HepG2 (cell line): ENCODE data around the gene MZF1. TPM values are rescaled to one million over a fixed set of nuclear protein-coding genes. Genes with fewer than 3 reads are reported as not detected.

Experiments used
- ATAC-seq: fragments of 200-7000 bp; cut with Tn5 transposase; 3 replicates; pipeline ENCODE4 v1.9.1; 2020; ENCODE audit warnings: mild to moderate bottlenecking, moderate library complexity
- BruUV-seq: library from RNA; stranded (reverse); fragments of 400-500 nt; replicated peaks from 2 replicates; lab custom pipeline; 2021; lab: Mats Ljungman, UMichigan
- CTCF ChIA-PET: fragments of 300-600 bp; formaldehyde crosslinking; extraction: SDS; loops from one replicate; lab custom pipeline; 2021; ENCODE audit warnings: low total read pairs, inconsistent platforms, low intra/inter-chr PET ratio; lab: Yijun Ruan, JAX
- POLR2A ChIA-PET: fragments of 350-600 bp; sonication (Branson Sonifier 250); formaldehyde crosslinking; loops from one replicate; lab custom pipeline; 2020; ENCODE audit warnings: antibody characterized with exemption, inconsistent platforms; lab: Yijun Ruan, JAX
- DNase-seq: peaks from one replicate; pipeline ENCODE4 v3.0.0-alpha.2; 2015; ENCODE audit warnings: low spot score
- FAIRE-seq: peaks from 3 replicates; lab custom pipeline; 2011; peaks lifted over from hg19 to GRCh38; lab: Jason Lieb, UNC
- H2AFZ ChIP-seq: one replicate; pipeline ENCODE4 v1.6.1; 2011; ENCODE audit warnings: low read length, inconsistent platforms
- H3K27ac ChIP-seq: fragments of 300-600 bp; 3 replicates; pipeline ENCODE4 v1.8.0; 2011; ENCODE audit warnings: mixed run types, mild to moderate bottlenecking, mixed read lengths, low read length, inconsistent platforms; ENCODE audit not compliant: insufficient read depth; ENCODE audit errors: extremely low read length
- H3K27me3 ChIP-seq, 2 experiments: fragments of 200-600 bp in 1 of 2; 2 replicates in 1 of 2; 3 replicates in 1 of 2; pipeline versions ENCODE4 v1.6.0 to v1.8.0; 2011; ENCODE audit warnings: low read length in 2 of 2, mild to moderate bottlenecking in 2 of 2, moderate library complexity in 2 of 2, inconsistent platforms in 1 of 2; ENCODE audit not compliant: insufficient read depth in 2 of 2, control insufficient read depth in 1 of 2
- H3K36me3 ChIP-seq, 2 experiments: fragments of 200-600 bp in 1 of 2; replicated peaks in 1 of 2; 2 replicates in 1 of 2; 3 replicates in 1 of 2; pipeline versions ENCODE4 v1.5.1 to v1.8.0; 2011; ENCODE audit warnings: low read length in 2 of 2, inconsistent platforms in 1 of 2; ENCODE audit not compliant: insufficient read depth in 2 of 2, control insufficient read depth in 1 of 2
- H3K4me1 ChIP-seq: 2 replicates; pipeline ENCODE4 v1.5.1; 2012; ENCODE audit warnings: low read length, inconsistent platforms; ENCODE audit not compliant: insufficient read depth
- H3K4me2 ChIP-seq: 2 replicates; pipeline ENCODE4 v1.6.0; 2011; ENCODE audit warnings: low read depth, low read length, inconsistent platforms
- H3K4me3 ChIP-seq, 3 experiments: fragments of 200-600 bp in 1 of 3; sonication (generic), shearing (Covaris generic) in 1 of 3; replicated peaks in 1 of 3; 2 replicates each; pipeline ENCODE4 v1.5.1; 2011 to 2016; ENCODE audit warnings: low read length in 3 of 3, inconsistent platforms in 2 of 3, low read depth in 2 of 3, mild to moderate bottlenecking in 2 of 3, control low read depth in 1 of 3, mixed read lengths in 1 of 3; ENCODE audit not compliant: insufficient read depth in 1 of 3
- H3K79me2 ChIP-seq: one replicate; pipeline ENCODE4 v1.6.1; 2011; ENCODE audit warnings: low read length, inconsistent platforms; ENCODE audit not compliant: insufficient read depth
- H3K9ac ChIP-seq: 2 replicates; pipeline ENCODE4 v1.6.0; 2011; ENCODE audit warnings: mild to moderate bottlenecking, low read depth, low read length, inconsistent platforms; ENCODE audit not compliant: insufficient read depth
- H3K9me3 ChIP-seq: 2 replicates; pipeline ENCODE4 v1.5.1; 2012; ENCODE audit warnings: mild to moderate bottlenecking, low read length
- H4K20me1 ChIP-seq: 2 replicates; pipeline ENCODE4 v1.6.0; 2011; ENCODE audit warnings: inconsistent platforms, mild to moderate bottlenecking, low read length, moderate library complexity; ENCODE audit not compliant: insufficient read depth
- AGO2 ChIP-seq: fragments of 200-400 bp; formaldehyde crosslinking; optimal IDR thresholded peaks from 2 replicates; pipeline ENCODE3; 2017; ENCODE audit warnings: mild to moderate bottlenecking, low read depth, low read length, moderate library complexity
- CTCF ChIP-seq: sonication (generic); formaldehyde crosslinking; IDR thresholded peaks from 2 replicates; pipeline ENCODE4 v1.5.0; 2020; ENCODE audit warnings: mild to moderate bottlenecking, missing genetic modification reagents, moderate library complexity
- HOXA3 ChIP-seq: sonication (generic); formaldehyde crosslinking; IDR thresholded peaks from 2 replicates; pipeline ENCODE4 v1.5.0; 2020; ENCODE audit warnings: missing genetic modification reagents
- POLR2G ChIP-seq: fragments of 200-400 bp; formaldehyde crosslinking; IDR thresholded peaks from 2 replicates; pipeline ENCODE4 v1.6.1; 2018; ENCODE audit warnings: mild to moderate bottlenecking, low read depth, low read length, moderate library complexity
- PRPF4 ChIP-seq: fragments of 200-400 bp; formaldehyde crosslinking; IDR thresholded peaks from 2 replicates; pipeline ENCODE4 v1.6.1; 2016; ENCODE audit warnings: low read length, low read depth; ENCODE audit not compliant: poor library complexity, severe bottlenecking
- RBFOX2 ChIP-seq: fragments of 200-400 bp; formaldehyde crosslinking; IDR thresholded peaks from 2 replicates; pipeline ENCODE4 v1.6.1; 2017; ENCODE audit warnings: low read depth, mild to moderate bottlenecking, low read length
- ZBTB38 ChIP-seq: sonication (generic); formaldehyde crosslinking; IDR thresholded peaks from 2 replicates; pipeline ENCODE4 v1.5.1; 2020; ENCODE audit warnings: mild to moderate bottlenecking, missing genetic modification reagents
- ZFP1 ChIP-seq: IDR thresholded peaks from 2 replicates; pipeline ENCODE4 v1.6.1; 2016
- ZNF432 ChIP-seq: sonication (generic); formaldehyde crosslinking; IDR thresholded peaks from 2 replicates; pipeline ENCODE4 v1.5.0; 2020; ENCODE audit warnings: missing genetic modification reagents, mild to moderate bottlenecking, borderline replicate concordance
- ZNF644 ChIP-seq: IDR thresholded peaks from 2 replicates; pipeline ENCODE4 v1.6.1; 2016; ENCODE audit warnings: low read depth
- WGBS: methylation state at CpG from one replicate; pipeline ENCODE4 v1.1.6; 2017; ENCODE audit warnings: low lambda C conversion rate; 5-methylcytosine and 5-hydroxymethylcytosine counted together
- in situ Hi-C: cut with HindIII; loops from 2 replicates; pipeline ENCODE4 v1.10.0; 2017; ENCODE audit warnings: low pct_unique_long_range_greater_than_20kb; ENCODE audit not compliant: extremely low pct_ligation_motif_present
- intact Hi-C: fragments of 100-400 bp; cut with micrococcal nuclease; formaldehyde crosslinking; loops from one replicate; pipeline ENCODE4 v1.10.0; 2022; ENCODE audit not compliant: unreplicated experiment
- polyA plus RNA-seq, 8 experiments: library from polyadenylated mRNA; depleted of rRNA in 3 of 8; stranded (reverse) in 7 of 8; unstranded in 1 of 8; fragments of >200 nt; fragmentation: Illumina TruSeq in 4 of 8; extraction: Trizol in 4 of 8; gene quantifications; 2 replicates each; pipeline versions ENCODE4 v1.2.1 to v1.2.3, GENCODE V29; 2011 to 2016; ENCODE audit warnings: low read depth in 4 of 8, missing spikeins in 1 of 8, mixed read lengths in 1 of 8; ENCODE audit not compliant: insufficient read depth in 1 of 8
- total RNA-seq, 5 experiments: library from RNA; depleted of rRNA; stranded (reverse); fragments of >200 nt; fragmentation: Illumina TruSeq; extraction: Trizol; gene quantifications; 2 replicates each; pipeline ENCODE4 v1.2.3, GENCODE V29; 2016; ENCODE audit warnings: low read depth in 1 of 5
- TF ChIP-seq, protein P1 (sequence below): sonication (generic); formaldehyde crosslinking; IDR thresholded peaks from 2 replicates; pipeline ENCODE4 v1.5.0; 2020; ENCODE audit warnings: mild to moderate bottlenecking, missing genetic modification reagents, borderline replicate concordance

The MZF1 gene
- total and polyA plus RNA-seq, 2 of the 13 experiments (the other 11 are each of a cell fraction or from before 2014, with no cell fraction given) = 3.1 to 8.1 TPM

DNA sequence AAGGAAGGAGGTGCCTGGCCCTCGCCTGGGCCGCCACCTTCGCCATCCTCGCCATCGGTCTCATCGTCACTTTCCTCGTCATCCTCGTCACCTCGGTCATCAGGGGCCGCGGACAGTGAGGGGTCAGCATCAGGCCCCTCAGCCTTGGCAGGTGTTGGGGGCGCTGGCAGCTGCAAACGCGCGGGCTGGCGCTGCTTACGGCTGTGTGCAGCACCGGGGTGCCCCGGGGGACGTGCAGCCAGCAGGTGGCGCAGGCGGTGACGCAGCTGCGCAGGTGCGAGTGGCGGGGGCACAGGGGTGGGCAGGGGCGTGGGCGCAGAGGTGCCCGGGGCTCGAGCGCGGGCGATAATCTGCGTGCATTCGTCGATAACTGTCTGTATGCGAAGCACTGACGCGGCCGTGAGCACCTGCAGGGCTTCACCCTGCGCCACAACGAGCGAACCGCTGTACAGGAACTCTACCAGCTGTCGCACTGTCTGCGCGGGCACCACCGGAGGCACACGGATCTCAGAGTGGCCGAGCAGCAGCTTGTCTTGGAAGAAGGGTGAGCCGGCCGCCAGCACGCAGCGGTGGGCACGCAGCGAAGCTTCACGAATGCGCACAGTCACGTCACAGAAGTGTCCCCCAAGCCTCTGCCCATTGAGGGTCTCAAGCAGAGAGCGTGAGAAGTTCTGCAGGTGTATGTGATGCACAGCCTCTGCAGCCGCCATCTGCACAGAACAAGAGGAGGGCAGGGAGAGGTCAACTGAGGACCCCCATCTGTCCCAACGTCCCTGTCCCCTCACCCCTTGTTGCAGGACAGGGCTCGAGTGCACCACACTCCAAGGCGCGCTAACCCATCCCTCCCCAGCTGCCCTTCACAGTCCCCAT is 55.9 kb downstream of the MZF1 start:
- no peak for ATAC-seq
- intact Hi-C loops (loop anchor here (5.0 kb wide), 1 partner anchor 190 kb away; the partner anchor contains the start of gene ZSCAN22), in situ Hi-C loops (no loop called here)
- no TSS peak for BruUV-seq
- CTCF ChIA-PET = no interaction called here
- peaks cover 48% of the 10 kb centered on the region for H3K4me1 ChIP-seq
- no peak overlapping the region for H3K27ac ChIP-seq
- no peak for FAIRE-seq
- no peaks in the 10 kb centered on the region for H3K9me3 ChIP-seq
- POLR2A ChIA-PET = interaction anchor here (0.7 to 1.1 kb wide), 2 partner anchors 17 to 27 kb away, joined by 3 read pairs; partner anchors contain the start of gene TRIM28
- no peak overlapping the region for H3K9ac ChIP-seq
- WGBS = 98% methylated on average over 58 of the region's 65 CpGs
- H3K4me2 ChIP-seq = peak overlapping the region; percentile 3; the same call in 1 of the 2 replicates
- no peak overlapping the region for H2AFZ ChIP-seq
- peaks cover 5 to 6% of the 10 kb centered on the region in 2 experiments; a peak in 4 of 5 replicates for H3K36me3 ChIP-seq
- H4K20me1 ChIP-seq = no peaks in the 10 kb centered on the region
- H3K79me2 ChIP-seq = peaks cover 25% of the 10 kb centered on the region
- DNase-seq = no peak
- H3K27me3 ChIP-seq = no peaks in the 10 kb centered on the region; a peak in 1 of 5 replicates
- H3K4me3 ChIP-seq = no peak overlapping the region; a peak in 1 of 6 replicates
- TF ChIP-seq, protein P1, sequence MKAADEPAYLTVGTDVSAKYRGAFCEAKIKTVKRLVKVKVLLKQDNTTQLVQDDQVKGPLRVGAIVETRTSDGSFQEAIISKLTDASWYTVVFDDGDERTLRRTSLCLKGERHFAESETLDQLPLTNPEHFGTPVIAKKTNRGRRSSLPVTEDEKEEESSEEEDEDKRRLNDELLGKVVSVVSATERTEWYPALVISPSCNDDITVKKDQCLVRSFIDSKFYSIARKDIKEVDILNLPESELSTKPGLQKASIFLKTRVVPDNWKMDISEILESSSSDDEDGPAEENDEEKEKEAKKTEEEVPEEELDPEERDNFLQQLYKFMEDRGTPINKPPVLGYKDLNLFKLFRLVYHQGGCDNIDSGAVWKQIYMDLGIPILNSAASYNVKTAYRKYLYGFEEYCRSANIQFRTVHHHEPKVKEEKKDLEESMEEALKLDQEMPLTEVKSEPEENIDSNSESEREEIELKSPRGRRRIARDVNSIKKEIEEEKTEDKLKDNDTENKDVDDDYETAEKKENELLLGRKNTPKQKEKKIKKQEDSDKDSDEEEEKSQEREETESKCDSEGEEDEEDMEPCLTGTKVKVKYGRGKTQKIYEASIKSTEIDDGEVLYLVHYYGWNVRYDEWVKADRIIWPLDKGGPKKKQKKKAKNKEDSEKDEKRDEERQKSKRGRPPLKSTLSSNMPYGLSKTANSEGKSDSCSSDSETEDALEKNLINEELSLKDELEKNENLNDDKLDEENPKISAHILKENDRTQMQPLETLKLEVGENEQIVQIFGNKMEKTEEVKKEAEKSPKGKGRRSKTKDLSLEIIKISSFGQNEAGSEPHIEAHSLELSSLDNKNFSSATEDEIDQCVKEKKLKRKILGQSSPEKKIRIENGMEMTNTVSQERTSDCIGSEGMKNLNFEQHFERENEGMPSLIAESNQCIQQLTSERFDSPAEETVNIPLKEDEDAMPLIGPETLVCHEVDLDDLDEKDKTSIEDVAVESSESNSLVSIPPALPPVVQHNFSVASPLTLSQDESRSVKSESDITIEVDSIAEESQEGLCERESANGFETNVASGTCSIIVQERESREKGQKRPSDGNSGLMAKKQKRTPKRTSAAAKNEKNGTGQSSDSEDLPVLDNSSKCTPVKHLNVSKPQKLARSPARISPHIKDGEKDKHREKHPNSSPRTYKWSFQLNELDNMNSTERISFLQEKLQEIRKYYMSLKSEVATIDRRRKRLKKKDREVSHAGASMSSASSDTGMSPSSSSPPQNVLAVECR (CRISPR knock-in tag) = no peak
- no peak for TF ChIP-seq PRPF4
- no peak for TF ChIP-seq ZNF432 (CRISPR knock-in tag)
- no peak for TF ChIP-seq ZNF644 (CRISPR knock-in tag)
- peak; percentile 63 for TF ChIP-seq RBFOX2
- TF ChIP-seq ZBTB38 (CRISPR knock-in tag) = 0 out of 2 replicates have a peak, but pooled peaks have one; percentile 20
- TF ChIP-seq HOXA3 (CRISPR knock-in tag) = peak; percentile 72
- TF ChIP-seq POLR2G = no peak
- no peak for TF ChIP-seq ZFP1 (CRISPR knock-in tag)
- peak; percentile 51 for TF ChIP-seq AGO2
- TF ChIP-seq CTCF = peak; percentile 17; the same call in 1 of the 2 replicates
